GM18519 (cell line): ENCODE measurements around the gene FAM222A.

Source experiments
- ATAC-seq: cut with Tn5 transposase; IDR thresholded peaks from one replicate; pipeline ENCODE4 v1.9.1; 2021; ENCODE audit warnings: mild to moderate bottlenecking, moderate library complexity; ENCODE audit not compliant: unreplicated experiment, low FRiP score

Gene FAM222A

GRCh38 chr12:109815757-109816617, 102.4 kb downstream of the FAM222A start:
- no peak for ATAC-seq

GRCh38 chr12:109816870-109817269, 103.2 kb downstream of the FAM222A start:
- ATAC-seq = no peak

GRCh38 chr12:109817627-109818231, 104.1 kb downstream of the FAM222A start:
- ATAC-seq = no peak

DNA sequence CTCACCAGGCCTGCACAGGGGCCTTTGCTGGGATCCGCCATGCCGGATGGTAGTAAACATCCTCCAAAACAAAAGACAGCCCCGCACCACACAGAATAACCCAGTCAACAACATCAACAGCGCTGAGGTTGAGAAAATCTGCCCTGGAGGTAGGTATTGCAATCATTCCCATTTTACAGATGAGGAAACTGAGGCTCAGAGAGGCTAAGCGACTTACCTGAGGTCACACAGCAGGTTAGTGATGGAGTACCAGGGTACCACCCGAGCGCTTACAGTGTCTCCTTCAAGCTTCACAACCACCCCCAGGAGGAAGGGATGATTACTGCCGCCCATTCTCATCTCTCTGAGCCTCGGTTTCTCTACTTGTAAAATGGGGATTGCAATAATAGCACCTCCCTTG, 104.6 kb downstream of the FAM222A start:
- ATAC-seq = no peak

- no peak for ATAC-seq
Measured at GRCh38 chr12:109818905-109819500, 105.4 kb downstream of the FAM222A start.
